WTC11 (cell line): ENCODE data around the gene LYL1. TPM values are rescaled to one million over a fixed set of nuclear protein-coding genes. Genes with fewer than 3 reads are reported as not detected.

Experiments used
- ATAC-seq: fragments of 200-7000 bp; cut with Tn5 transposase; 2 replicates; pipeline ENCODE4 v1.10.0; 2021; ENCODE audit warnings: mild to moderate bottlenecking, moderate library complexity
- CTCF ChIA-PET: fragments of 300-600 bp; sonication (Branson Sonifier 250); formaldehyde crosslinking; loops from one replicate; lab custom pipeline; 2021; ENCODE audit warnings: antibody characterized with exemption; lab: Charles Lee
- POLR2A ChIA-PET: fragments of 350-600 bp; sonication (Branson Sonifier 250); formaldehyde crosslinking; loops from one replicate; lab custom pipeline; 2021; ENCODE audit warnings: antibody characterized with exemption; lab: Charles Lee
- DNase-seq: peaks from one replicate; pipeline ENCODE4 v3.0.0; 2021; ENCODE audit warnings: low spot score
- H3K27ac Mint-ChIP-seq: 2 replicates; pipeline ENCODE4 v1.8.0; 2021; ENCODE audit warnings: mixed read lengths
- H3K27me3 Mint-ChIP-seq: 2 replicates; pipeline ENCODE4 v1.8.0; 2021; ENCODE audit warnings: low read depth, mild to moderate bottlenecking, moderate library complexity, mixed read lengths
- H3K36me3 Mint-ChIP-seq: 2 replicates; pipeline ENCODE4 v1.8.0; 2021; ENCODE audit warnings: mixed read lengths
- H3K4me1 Mint-ChIP-seq: 2 replicates; pipeline ENCODE4 v1.8.0; 2022; ENCODE audit warnings: mixed read lengths
- H3K4me3 Mint-ChIP-seq: 2 replicates; pipeline ENCODE4 v1.8.0; 2021; ENCODE audit warnings: mild to moderate bottlenecking, moderate library complexity, mixed read lengths
- H3K9me3 Mint-ChIP-seq: 2 replicates; pipeline ENCODE4 v1.8.0; 2021; ENCODE audit warnings: mixed read lengths
- E2F1 ChIP-seq: sonication (generic); formaldehyde crosslinking; IDR thresholded peaks from 2 replicates; pipeline ENCODE4 v1.8.0; 2022; ENCODE audit warnings: mild to moderate bottlenecking, missing genetic modification reagents
- ETV6 ChIP-seq: sonication (generic); formaldehyde crosslinking; IDR thresholded peaks from 2 replicates; pipeline ENCODE4 v1.8.1; 2022; ENCODE audit warnings: mild to moderate bottlenecking, missing genetic modification reagents
- HMGXB4 ChIP-seq: sonication (generic); formaldehyde crosslinking; IDR thresholded peaks from 2 replicates; pipeline ENCODE4 v1.8.1; 2023; ENCODE audit warnings: mild to moderate bottlenecking, moderate library complexity, missing genetic modification reagents
- IRF2 ChIP-seq: sonication (generic); formaldehyde crosslinking; IDR thresholded peaks from 2 replicates; pipeline ENCODE4 v1.8.0; 2022; ENCODE audit warnings: low read depth, missing genetic modification reagents, borderline replicate concordance
- MYBL2 ChIP-seq: sonication (generic); formaldehyde crosslinking; IDR thresholded peaks from 2 replicates; pipeline ENCODE4 v1.8.1; 2023; ENCODE audit warnings: mild to moderate bottlenecking, moderate library complexity, missing genetic modification reagents
- NFE2L1 ChIP-seq: sonication (generic); formaldehyde crosslinking; IDR thresholded peaks from 2 replicates; pipeline ENCODE4 v1.8.1; 2023; ENCODE audit warnings: missing genetic modification reagents
- OVOL2 ChIP-seq: fragments of 250-450 bp; sonication (Bioruptor Pico); IDR thresholded peaks from 2 replicates; pipeline ENCODE4 v1.9.0; 2021; ENCODE audit warnings: mild to moderate bottlenecking, borderline replicate concordance
- ZBTB21 ChIP-seq: sonication (generic); formaldehyde crosslinking; IDR thresholded peaks from 2 replicates; pipeline ENCODE4 v1.8.1; 2023; ENCODE audit warnings: mild to moderate bottlenecking, missing genetic modification reagents, borderline replicate concordance
- ZNF317 ChIP-seq: sonication (generic); formaldehyde crosslinking; IDR thresholded peaks from 2 replicates; pipeline ENCODE4 v1.8.1; 2023; ENCODE audit warnings: low read depth, mild to moderate bottlenecking, moderate library complexity, missing genetic modification reagents, borderline replicate concordance
- ZSCAN18 ChIP-seq: fragments of 250-450 bp; sonication (Bioruptor Pico); IDR thresholded peaks from 2 replicates; pipeline ENCODE4 v2.1.2; 2022; ENCODE audit warnings: mild to moderate bottlenecking, moderate library complexity
- total RNA-seq: library from RNA; stranded (reverse); gene quantifications from 3 replicates; pipeline ENCODE4 v1.2.3, GENCODE V29; 2021
- TF ChIP-seq, protein P1 (sequence below): sonication (generic); formaldehyde crosslinking; IDR thresholded peaks from 2 replicates; pipeline ENCODE4 v1.8.1; 2023; ENCODE audit warnings: mild to moderate bottlenecking, missing genetic modification reagents, moderate library complexity

Gene LYL1
- total RNA-seq, 1 experiment from 2014 or later = 1.2 TPM

- Mint-ChIP-seq H3K4me1 (peaks cover 7% of the 10 kb centered on the region), H3K9me3 (no peaks in the 10 kb centered on the region), H3K4me3 (no peak overlapping the region), H3K27ac (no peak overlapping the region), H3K36me3 (no peaks in the 10 kb centered on the region), H3K27me3 (peaks cover 48% of the 10 kb centered on the region)
- CTCF ChIA-PET = interaction anchor here (0.7 to 7.5 kb wide), 5 partner anchors 10 to 98 kb away, joined by 3 to 91 read pairs (median 4); no protein-coding TSS in a partner anchor
- TF ChIP-seq ZNF317 (CRISPR knock-in tag) (no peak), NFE2L1 (no peak), E2F1 (CRISPR knock-in tag) (no peak), IRF2 (no peak)
- DNase-seq = no peak
- POLR2A ChIA-PET = no interaction called here
- no peak for ATAC-seq
These were observed 38.6 kb downstream of the LYL1 start for GRCh38 chr19:13064092-13064489.

DNA sequence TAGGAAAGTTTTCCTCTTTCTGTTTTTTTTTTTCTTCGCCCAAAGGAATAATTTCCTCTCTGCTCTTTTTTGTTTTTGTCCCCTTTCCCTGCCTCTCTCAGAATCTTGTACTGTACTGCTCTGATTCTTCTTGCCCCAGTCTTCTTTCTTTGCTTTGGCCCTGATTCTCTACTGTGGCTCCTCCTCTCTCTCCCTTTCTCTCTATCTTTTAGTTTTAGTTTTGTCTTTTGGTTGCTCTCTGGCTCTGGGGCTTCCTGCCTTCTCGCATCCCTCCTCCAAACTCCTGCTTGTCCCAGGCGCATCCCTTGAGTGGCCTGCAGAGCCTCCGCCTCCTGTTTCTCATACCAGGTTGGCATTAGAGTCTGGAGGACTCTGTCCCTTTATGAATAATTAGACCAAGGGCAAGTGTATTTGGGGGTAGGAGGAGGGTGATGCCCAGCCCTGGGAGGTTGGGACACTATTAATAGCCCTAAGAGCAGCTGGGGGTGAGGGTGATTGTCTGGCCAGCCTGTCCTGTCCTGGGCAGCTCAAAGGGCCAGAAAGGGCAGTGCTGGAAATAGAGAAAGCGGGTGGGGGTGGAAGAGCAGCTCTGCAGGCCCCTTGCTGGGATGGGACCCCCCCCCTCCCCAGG is 39.1 kb downstream of the LYL1 start:
- Mint-ChIP-seq H3K4me1 (peaks cover 12% of the 10 kb centered on the region), H3K27me3 (peaks cover 53% of the 10 kb centered on the region), H3K4me3 (no peak overlapping the region), H3K36me3 (no peaks in the 10 kb centered on the region), H3K27ac (no peak overlapping the region), H3K9me3 (no peaks in the 10 kb centered on the region)
- TF ChIP-seq, protein P1, sequence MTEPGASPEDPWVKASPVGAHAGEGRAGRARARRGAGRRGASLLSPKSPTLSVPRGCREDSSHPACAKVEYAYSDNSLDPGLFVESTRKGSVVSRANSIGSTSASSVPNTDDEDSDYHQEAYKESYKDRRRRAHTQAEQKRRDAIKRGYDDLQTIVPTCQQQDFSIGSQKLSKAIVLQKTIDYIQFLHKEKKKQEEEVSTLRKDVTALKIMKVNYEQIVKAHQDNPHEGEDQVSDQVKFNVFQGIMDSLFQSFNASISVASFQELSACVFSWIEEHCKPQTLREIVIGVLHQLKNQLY (CRISPR knock-in tag) = no peak
- ChIA-PET CTCF (interaction anchor here (1.2 to 7.5 kb wide), 4 partner anchors 10 to 98 kb away, joined by 3 to 91 read pairs (median 6); no protein-coding TSS in a partner anchor), POLR2A (no interaction called here)
- ATAC-seq = no peak
- no peak for DNase-seq

DNA sequence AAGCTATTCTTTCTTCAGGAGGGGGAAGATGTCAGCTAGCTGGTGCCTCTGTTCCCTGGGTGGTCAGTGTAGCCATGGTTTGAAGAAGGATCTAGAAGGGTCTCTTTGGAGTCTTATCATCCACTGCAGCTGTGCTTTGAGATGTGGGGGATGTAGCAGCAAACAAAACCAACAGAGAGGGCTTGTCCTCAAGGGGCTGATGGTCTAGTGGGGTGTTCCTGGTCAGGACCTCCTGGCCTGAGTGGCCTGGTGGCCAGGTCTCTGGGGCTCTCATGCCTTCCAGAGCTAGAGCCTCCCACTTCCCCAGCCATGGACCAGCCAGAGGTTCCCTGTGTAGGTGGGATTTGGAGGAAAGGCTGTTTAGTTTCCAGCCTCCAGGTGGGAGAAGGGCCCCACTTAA is 40.3 kb downstream of the LYL1 start:
- TF ChIP-seq OVOL2 (CRISPR knock-in tag) = no peak
- no peak for TF ChIP-seq ZBTB21 (CRISPR knock-in tag)
- no peak for TF ChIP-seq MYBL2
- TF ChIP-seq ETV6 (CRISPR knock-in tag) = no peak
- TF ChIP-seq ZSCAN18 (CRISPR knock-in tag) = no peak
- TF ChIP-seq HMGXB4 (CRISPR knock-in tag) = no peak
- TF ChIP-seq, all 79 proteins: peak for 0
- DNase-seq (no peak), ATAC-seq (no peak)
- Mint-ChIP-seq H3K27me3 (peaks cover 66% of the 10 kb centered on the region), H3K36me3 (no peaks in the 10 kb centered on the region), H3K4me1 (peaks cover 16% of the 10 kb centered on the region), H3K4me3 (no peak overlapping the region), H3K9me3 (no peaks in the 10 kb centered on the region), H3K27ac (no peak overlapping the region)
- ChIA-PET POLR2A (interaction anchor here (1.0 to 1.5 kb wide), 3 partner anchors 20 to 132 kb away, joined by 3 to 5 read pairs (median 3); no protein-coding TSS in a partner anchor), CTCF (interaction anchor here (1.7 to 12.0 kb wide), 13 partner anchors 11 to 97 kb away, joined by 8 to 294 read pairs (median 28); no protein-coding TSS in a partner anchor)
